ENCODE results near the gene SYTL3. TPM values are rescaled to one million over a fixed set of nuclear protein-coding genes. Genes with fewer than 3 reads are reported as not detected.

The SYTL3 gene
- total RNA-seq, 2 donors from 2014 or later = 3.7 to 4.4 TPM

DNA sequence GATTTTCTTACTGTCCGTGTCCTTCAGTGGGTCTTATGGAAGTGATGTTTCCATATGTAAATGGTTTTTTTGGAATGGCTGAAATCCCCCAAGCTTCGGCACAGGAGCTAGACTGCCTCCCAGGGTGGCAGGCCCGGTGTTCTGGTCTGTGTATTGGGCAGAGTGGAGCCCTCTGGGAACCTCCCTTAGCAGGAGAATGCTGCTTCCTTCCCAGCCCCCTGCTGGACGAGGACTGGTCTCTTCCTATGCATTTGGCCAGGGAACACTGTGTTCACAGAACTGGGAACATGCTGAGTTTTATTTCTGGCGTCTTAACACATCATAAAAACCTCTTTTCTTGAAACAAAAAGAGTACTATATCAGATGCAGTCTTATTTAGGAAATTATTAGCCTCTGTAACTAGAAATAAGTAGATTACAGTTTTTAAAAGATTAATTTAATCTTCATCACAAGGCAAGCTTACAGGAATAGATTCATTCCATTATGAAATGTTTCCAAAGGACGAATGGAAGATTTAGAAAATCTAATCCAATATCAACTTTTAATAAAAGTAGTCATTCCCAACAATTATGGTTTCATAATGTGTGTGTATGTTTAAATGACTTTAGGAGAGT is 56.6 kb downstream of the SYTL3 start:
- intact Hi-C loops (cut with DNase I) = loop anchor here in 1 of 2 donors (2.0 to 5.0 kb wide), 2 partner anchors 111 to 264 kb away; partner anchors contain the start of gene EZR
- DNase-seq (peak; percentile 75), ATAC-seq (peak; percentile 29 to 61)

DNA sequence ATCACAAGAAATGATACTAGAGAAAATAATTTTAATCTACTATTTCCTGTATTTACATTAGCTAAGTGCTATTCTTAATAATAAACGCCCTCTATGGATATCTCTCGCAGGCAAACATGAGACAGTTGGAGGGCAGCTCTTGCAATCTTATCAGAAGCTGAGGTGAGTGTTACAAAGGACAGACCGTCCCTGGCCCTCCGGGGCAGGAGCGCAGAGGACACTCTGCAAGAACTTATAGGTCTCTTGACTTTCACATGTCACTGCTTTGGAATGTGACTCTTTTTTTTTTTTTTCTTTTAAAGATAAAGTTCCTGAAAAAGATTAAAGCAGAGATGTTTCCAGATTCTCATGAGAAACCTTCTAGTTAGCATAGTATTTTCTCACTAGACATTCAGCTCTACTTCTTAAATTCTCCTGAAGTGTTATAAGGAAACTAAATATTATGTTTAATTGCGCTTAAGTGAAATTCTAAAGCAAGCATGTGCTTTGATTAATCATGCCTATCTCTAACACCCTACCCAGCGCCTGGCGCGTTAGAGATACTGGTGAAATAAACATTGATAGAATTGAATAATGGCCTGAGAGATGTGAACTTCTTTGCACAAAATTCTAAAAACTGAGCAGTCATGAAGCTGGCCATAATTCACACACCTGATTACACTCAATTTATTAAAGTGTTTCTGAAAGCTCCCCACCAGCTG is 57.4 kb downstream of the SYTL3 start:
- intact Hi-C loops (cut with DNase I) = loop anchor here in 1 of 2 donors (2.0 to 5.0 kb wide), 2 partner anchors 110 to 264 kb away; partner anchors contain the start of gene EZR
- DNase-seq = peak; percentile 54
- peak; percentile 48 to 62 for ATAC-seq

DNA sequence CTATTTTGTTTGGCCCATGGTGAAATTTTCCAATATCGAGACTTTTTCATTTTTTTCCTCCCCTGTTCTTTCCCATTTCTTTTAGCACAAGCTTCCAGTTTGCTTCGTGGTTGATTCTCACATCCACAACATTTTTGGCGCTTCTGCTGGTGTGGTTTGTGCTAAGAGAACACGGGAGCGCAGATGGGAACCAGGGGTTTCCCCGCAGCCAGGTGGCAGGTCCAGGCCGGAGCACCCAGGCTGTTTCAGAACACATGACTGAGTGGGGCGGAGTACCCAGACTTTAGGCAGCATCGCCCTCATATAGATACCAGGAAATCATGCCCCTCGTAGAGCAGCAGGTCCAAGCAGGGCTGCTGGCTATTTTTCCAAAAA is 58.0 kb downstream of the SYTL3 start:
- ATAC-seq (peak in 1 of 2 donors; percentile 36), DNase-seq (no peak)
- intact Hi-C loops (cut with DNase I) = loop anchor here in 1 of 2 donors (2.0 to 5.0 kb wide), 2 partner anchors 109 to 263 kb away; partner anchors contain the start of gene EZR

DNA sequence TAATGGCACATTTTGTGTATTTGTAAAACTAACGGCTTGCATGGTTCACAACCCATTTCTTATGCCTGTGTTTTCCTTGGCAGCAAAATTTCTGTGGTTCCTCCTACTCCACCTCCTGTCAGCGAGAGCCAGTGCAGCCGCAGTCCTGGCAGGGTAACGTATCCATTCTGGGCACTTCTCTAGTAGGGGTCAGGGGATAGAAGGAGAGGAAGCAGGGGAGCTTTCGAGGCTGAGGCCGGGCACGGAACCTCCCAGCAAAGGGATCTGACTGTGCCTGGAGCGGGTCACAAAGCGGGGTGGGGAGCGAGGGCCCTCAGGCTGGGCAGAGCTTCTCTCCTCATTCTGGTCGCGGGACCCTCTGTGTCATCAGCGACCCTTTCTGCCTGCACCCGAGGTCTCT is 58.4 kb downstream of the SYTL3 start:
- intact Hi-C loops (cut with DNase I) = loop anchor here in 1 of 2 donors (5.0 kb wide), 1 partner anchor 109 kb away; the partner anchor contains the start of gene EZR
- ATAC-seq (peak; percentile 73 to 76), DNase-seq (peak; percentile 66)

DNA sequence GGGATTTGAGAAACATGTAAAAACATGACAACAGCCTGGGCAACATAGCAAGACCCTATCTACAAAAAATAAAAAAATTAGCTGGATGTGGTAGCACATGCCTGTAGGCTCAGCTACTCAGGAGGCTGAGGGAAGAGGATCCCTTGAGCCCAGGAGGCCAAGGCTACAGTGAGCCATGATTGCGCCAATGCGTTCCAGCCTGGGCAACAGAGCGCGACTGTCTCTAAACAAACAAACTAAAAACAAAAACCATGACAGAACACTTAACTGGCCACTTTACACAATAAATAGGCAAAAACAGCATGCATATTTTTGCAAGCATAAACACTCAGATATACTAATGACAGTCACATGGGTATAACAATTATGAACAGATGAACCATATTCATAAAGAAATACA is 60.0 kb downstream of the SYTL3 start:
- intact Hi-C loops (cut with DNase I) = loop anchor here (5.0 to 10.0 kb wide), 3 partner anchors 107 to 395 kb away; partner anchors contain the start of gene EZR (in 1 of the 2)
- ATAC-seq (no peak), DNase-seq (no peak)

DNA sequence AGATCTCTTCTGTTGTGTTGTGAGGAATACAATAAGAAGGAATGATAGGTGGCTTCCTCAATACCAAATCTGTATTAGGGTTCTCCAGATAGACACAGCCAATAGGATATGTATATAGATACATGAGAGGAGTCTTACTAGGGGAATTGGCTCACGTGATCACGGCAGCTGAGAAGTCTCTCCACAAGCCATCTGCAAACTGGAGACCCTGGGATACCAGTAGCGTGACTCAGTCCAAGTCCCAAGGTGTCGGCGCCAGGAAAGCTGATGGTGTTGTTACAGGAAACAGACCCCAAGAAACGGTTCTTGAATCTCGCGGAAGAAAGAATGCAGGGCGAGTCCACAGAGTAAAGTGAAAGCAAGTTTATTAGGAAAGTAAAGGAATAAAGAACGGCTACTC is 61.4 kb downstream of the SYTL3 start:
- ATAC-seq (no peak), DNase-seq (no peak)
- intact Hi-C loops (cut with DNase I) = loop anchor here (10.0 kb wide), 2 partner anchors 264 to 394 kb away; no protein-coding TSS in a partner anchor

DNA sequence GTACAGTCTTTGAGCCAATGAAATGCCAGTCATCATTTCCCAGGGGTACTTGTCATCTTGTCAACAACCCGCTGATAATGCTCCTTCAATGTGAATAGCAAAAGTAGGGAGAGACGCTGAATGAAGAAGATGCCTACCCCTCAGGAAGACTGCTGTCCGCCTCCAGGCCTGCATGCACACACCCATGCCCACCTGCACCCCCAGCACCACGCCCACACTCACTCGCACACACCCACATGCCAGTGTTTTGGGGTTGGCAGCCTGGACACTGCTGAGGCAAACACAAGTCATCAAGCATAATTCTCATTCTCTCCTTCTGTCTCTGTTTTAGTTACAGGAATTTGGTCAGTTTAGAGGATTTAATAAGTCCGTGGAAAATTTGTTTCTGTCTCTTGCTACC is 63.6 kb downstream of the SYTL3 start:
- ATAC-seq = no peak
- DNase-seq = no peak
- intact Hi-C loops (cut with DNase I) = loop anchor here (10.0 kb wide), 2 partner anchors 261 to 391 kb away; no protein-coding TSS in a partner anchor

DNA sequence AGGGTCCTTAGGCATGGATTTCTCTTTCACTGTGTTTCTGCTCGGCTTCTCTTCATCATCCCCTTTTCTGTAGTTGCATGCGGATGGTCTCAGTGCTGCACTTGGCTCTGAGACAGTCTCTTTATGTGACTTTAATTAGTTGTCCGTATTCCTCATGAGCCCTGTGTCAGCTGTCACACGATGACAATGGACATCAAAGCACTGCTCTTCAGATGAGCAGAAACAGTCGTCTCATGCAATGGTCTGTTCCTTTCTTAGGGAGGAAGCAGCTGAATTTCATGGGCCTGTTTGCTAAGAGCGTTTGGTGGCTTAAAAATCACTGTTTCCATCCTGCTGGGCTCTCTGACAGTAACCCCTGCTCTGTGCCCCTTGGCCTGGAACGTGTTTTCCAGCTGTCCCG is 64.9 kb downstream of the SYTL3 start:
- intact Hi-C loops (cut with DNase I) = loop anchor here (10.0 kb wide), 2 partner anchors 260 to 390 kb away; no protein-coding TSS in a partner anchor
- no peak for DNase-seq
- ATAC-seq = no peak

DNA sequence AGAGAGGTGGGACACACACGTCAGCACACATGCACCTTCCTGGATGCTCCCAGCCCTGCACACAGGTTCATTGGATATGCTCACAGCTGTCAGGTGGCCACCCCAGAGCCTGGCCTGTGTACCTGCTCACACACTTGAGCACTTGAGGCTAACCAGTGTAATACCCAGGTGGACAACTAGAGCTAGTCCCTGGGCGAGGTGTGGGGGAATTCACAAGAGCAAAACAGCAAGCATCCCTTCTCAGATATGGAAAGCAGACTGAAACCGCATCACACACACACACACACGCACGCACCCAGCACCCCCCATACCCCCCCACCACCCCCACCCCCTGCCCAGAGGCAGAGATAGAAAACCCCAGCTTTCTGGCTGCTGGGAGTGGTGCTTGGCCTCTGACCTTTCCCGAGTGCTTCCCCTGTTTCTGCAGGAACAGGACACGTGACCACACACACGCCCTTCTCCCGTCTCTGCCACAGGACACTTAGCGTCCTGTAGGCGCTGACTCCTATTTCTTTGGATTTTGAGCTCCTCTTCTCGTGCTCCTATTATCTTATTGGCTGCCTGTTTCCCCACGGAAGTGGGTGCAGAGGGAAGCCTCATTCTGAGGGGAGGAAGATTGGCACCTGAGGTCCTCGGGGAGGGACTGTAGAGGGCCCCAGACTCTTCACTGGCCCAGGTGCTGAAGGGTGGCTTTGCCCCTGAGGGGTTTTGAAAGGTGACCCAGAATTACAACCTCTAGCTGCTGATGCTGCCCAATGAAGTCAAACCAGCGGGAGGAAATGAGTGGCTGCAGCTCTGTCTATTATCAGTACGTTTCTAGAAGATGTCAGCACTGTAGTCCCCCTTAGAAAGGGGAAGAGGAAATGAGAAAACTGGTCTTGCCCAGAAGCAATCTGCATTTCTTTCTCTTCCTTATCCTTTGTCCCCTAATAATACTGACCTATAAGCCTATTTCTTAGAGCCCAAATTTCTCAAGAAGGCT is 65.8 kb downstream of the SYTL3 start:
- intact Hi-C loops (cut with DNase I) = loop anchor here (10.0 kb wide), 2 partner anchors 259 to 389 kb away; no protein-coding TSS in a partner anchor
- DNase-seq (no peak), ATAC-seq (peak in 1 of 2 donors; percentile 41)

DNA sequence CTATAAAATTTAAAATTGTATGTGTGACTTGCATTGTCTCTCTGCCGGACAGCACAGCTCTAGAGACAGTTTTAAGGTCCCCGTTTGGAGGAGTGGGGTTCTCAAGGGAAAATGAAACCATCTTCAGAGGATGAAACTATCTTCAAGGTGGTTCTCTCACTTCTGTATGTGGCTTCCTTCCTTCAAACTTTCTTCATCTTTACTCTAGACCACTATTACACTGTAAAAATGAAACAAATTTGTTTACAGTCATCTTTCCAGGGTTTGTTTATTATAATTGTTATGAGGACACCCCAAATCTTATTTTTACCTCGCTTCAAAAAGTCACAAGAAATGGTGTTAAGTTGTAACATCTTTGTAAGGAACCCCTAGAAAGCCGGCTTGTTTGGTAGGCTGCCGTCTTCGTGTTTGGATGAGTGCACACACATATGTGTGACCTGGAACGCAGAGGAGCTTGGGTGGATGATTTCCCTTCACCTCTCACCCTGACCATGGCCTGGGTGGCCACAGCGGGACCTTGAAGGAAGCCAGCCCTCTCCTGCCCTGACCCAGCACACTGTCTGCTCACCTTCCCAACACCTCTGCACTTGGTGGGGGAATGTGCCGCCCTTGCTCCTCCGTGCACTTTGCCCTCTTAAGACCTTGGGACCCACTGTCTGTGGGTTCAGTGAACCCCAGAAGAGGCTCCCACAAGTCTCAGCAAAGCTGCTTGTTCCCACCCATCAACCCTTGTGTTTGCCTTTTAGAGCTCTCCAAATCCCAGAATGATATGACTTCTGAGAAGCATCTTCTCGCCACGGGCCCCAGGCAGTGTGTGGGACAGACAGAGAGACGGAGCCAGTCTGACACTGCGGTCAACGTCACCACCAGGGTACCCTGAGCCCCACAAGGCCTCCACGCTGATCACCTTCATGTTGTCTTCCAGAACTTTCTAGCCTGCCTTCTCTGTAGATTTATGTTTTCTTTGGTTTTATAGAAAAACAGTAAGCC is 67.8 kb downstream of the SYTL3 start:
- DNase-seq (no peak), ATAC-seq (peak in 1 of 2 donors; percentile 29)
- intact Hi-C loops (cut with DNase I) = loop anchor here (10.0 kb wide), 2 partner anchors 257 to 387 kb away; no protein-coding TSS in a partner anchor

DNA sequence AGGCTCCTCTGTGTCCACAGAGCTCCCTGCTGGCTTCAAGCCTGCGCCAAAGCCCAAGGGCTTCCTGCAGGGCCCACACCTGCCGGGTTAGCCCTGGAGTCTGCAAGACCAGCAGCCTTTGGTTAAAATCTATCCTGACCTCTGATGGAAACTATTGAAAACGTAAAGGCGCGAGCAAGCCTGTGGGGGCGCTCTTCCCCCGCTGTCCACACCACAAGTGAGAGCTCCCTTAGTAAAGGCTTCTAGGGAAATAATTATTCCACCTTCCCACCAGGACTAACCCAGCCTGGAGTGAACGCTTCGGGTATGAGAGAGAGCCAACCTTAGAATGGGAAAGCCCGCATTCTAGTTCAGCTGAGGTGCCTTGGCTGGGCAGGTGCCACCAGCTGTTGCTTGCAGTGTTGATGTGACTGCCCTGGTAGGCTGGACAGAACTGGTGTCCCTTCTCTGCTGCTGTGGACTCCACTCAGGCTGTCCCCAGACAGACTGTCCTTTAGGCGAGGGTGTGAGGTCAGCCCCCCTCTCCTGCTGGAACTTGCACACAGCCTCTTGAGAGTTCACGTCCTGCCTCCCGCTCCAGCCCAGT is 68.7 kb downstream of the SYTL3 start:
- intact Hi-C loops (cut with DNase I) = loop anchor here (10.0 kb wide), 2 partner anchors 256 to 386 kb away; no protein-coding TSS in a partner anchor
- no peak for DNase-seq
- ATAC-seq = peak; percentile 39 to 59

DNA sequence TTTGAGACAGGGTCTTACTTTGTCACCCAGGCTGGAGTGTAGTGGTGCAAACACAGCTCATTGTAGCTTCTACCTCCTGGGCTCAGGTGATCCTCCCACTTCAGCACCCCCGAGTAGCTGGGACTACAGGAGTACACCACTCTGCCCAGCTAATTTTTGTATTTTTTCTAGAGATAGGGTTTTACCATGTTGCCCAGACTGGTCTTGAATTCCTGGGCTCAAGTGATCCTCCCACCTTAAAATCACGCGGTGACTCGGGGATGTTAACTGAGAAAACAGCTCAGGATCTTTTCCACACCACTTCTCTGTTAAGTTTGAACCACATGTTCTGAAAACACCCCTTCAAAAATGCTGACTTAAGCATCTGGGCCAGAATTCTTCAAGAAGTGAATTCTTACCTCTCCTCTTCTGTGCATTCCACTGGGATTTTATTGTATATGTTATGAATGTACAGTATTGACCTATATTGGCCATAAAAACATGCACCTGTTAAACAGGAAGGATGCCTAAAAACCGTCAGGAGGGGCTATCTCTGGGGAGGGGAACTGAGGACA is 72.4 kb downstream of the SYTL3 start:
- DNase-seq = no peak
- no peak for ATAC-seq
- intact Hi-C loops (cut with DNase I) = no loop called here

DNA sequence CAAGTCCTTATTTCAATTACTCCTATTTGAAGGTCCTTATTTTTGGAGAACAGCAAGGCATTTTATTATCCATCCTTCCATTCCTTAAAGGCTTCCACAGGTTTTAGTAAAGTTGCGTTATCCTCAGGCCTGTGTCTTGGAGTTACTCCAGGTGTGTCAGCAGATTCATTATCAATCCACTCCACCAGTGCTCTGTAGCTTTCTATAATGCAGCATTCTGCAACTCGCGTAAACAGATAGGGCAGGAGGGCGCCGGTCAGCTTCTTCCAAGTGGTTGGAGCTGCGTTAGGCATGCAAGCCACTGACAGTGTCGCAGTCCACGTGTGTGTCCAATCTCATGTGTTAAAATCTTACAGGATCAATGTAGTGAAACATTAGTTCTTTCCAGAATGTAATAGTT is 75.8 kb downstream of the SYTL3 start:
- ATAC-seq (no peak), DNase-seq (no peak)
- intact Hi-C loops (cut with DNase I) = no loop called here

DNA sequence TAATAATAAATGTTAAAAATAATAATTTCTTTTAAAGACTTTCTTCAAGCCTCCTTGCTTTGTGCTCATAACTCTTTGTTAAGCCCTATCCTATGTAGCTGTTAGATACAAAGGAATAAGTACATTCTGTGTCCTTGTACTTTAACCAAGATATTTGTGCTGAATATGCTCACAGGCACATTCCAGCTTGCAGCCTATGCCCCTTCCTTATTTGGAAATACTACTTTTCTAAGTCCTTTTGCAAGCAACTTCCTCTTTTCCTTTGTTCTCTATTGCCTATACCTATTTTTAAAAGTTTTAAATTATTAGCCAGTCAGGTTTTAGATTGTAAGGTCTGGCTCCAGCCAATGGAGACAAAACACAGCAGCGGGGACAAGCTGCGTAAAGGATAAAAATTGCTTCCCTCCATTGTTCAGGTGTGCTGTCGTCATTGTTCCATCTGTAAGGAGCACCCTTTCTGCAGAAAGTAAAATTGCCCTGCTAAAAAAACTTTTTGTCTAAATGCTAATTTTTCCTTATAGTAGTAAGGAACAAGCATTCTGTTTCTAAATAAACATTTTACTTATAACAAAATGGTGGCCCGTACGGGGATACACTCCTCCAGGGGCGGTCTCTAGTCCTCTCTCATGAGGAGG is 80.2 kb downstream of the SYTL3 start:
- intact Hi-C loops (cut with DNase I) = no loop called here
- no peak for DNase-seq
- ATAC-seq = no peak

DNA sequence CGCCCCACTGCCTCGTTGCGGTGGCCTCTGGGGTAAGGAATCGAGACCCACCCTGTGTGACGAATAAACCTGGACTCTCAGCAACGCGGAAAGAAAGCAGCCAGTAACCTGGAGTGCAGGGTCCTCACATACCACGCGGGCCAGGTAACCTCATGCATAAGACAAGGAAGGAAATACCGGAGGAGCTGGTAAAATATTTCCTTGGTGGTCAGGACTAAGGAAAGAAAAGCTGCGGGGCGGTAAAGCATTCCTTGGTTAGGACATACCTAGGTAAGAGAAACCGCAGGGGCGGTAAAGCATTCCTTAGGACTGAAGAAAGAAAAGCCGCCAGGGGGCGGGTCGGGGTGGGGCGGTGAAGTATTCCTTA is 80.7 kb downstream of the SYTL3 start:
- ATAC-seq (no peak), DNase-seq (no peak)
- intact Hi-C loops (cut with DNase I) = no loop called here

DNA sequence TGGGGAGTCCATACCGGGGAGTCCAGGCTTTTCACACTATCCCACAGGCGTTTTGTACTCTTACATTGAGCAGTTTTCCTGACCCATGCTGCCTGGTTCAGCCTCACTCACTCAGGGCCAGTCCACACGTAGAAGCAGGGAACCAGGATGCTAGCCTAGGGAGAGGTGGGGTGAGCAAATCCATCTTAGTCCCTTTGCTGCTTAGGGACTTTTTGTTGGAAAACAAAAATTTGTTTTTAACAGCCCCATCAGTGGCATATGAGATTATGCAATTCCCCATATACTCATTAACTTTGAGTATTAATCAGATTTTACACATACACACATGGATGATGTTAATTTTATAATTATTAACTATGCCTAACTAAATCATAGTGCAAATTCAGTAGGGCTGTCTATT is 85.2 kb downstream of the SYTL3 start:
- intact Hi-C loops (cut with DNase I) = no loop called here
- ATAC-seq (no peak), DNase-seq (no peak)

Data from left cardiac atrium (tissue), 4 donors.